Caco-2 (cell line): Measurements from ENCODE around the gene SYTL2. TPM values are rescaled to one million over a fixed set of nuclear protein-coding genes. Genes with fewer than 3 reads are reported as not detected.

Experiments
- BruUV-seq: library from RNA; stranded (reverse); fragments of 400-500 nt; replicated peaks from 2 replicates; lab custom pipeline; 2021; lab: Mats Ljungman, UMichigan
- CTCF ChIA-PET: fragments of 300-600 bp; sonication (Branson Sonifier 250); formaldehyde crosslinking; loops from one replicate; lab custom pipeline; 2022; ENCODE audit warnings: antibody characterized with exemption; lab: Charles Lee
- POLR2A ChIA-PET: fragments of 300-600 bp; sonication (Branson Sonifier 250); formaldehyde crosslinking; loops from one replicate; lab custom pipeline; 2022; ENCODE audit warnings: antibody characterized with exemption; lab: Charles Lee
- DNase-seq, 2 experiments: peaks; one replicate each; pipeline versions ENCODE4 v3.0.0 to v3.0.0-alpha.2; 2020 to 2022
- H3K27me3 ChIP-seq: replicated peaks from 2 replicates; pipeline ENCODE4 v1.6.0; 2011; ENCODE audit warnings: low read length; ENCODE audit not compliant: control insufficient read depth, insufficient read depth
- H3K36me3 ChIP-seq: 2 replicates; pipeline ENCODE4 v1.5.1; 2011; ENCODE audit warnings: low read length; ENCODE audit not compliant: control insufficient read depth, insufficient read depth
- H3K4me1 ChIP-seq: fragments of 250-450 bp; sonication (Bioruptor Pico); 2 replicates; pipeline ENCODE4 v1.5.1; 2020; ENCODE audit warnings: mild to moderate bottlenecking
- H3K4me3 ChIP-seq: 2 replicates; pipeline ENCODE4 v1.5.1; 2011; ENCODE audit warnings: low read depth, mild to moderate bottlenecking, control low read depth, low read length
- H3K9me3 ChIP-seq: fragments of 250-450 bp; sonication (Bioruptor Pico); 2 replicates; pipeline ENCODE4 v1.5.1; 2020; ENCODE audit warnings: mild to moderate bottlenecking, moderate library complexity
- H3K27ac Mint-ChIP-seq: one replicate; pipeline ENCODE4 v1.8.0; 2022; ENCODE audit warnings: mixed read lengths; ENCODE audit not compliant: unreplicated experiment
- H3K27me3 Mint-ChIP-seq: one replicate; pipeline ENCODE4 v1.8.0; 2022; ENCODE audit warnings: mixed read lengths; ENCODE audit not compliant: insufficient read depth, unreplicated experiment
- H3K36me3 Mint-ChIP-seq: one replicate; pipeline ENCODE4 v1.8.0; 2022; ENCODE audit warnings: mild to moderate bottlenecking, mixed read lengths; ENCODE audit not compliant: insufficient read depth, unreplicated experiment
- H3K4me1 Mint-ChIP-seq: one replicate; pipeline ENCODE4 v1.8.0; 2022; ENCODE audit warnings: low read depth, mixed read lengths; ENCODE audit not compliant: unreplicated experiment
- H3K4me3 Mint-ChIP-seq: one replicate; pipeline ENCODE4 v1.8.0; 2022; ENCODE audit warnings: mild to moderate bottlenecking, moderate library complexity, mixed read lengths; ENCODE audit not compliant: unreplicated experiment
- H3K9me3 Mint-ChIP-seq: one replicate; pipeline ENCODE4 v1.8.0; 2022; ENCODE audit warnings: mixed read lengths; ENCODE audit not compliant: unreplicated experiment
- intact Hi-C: fragments of 100-400 bp; cut with micrococcal nuclease; formaldehyde crosslinking; loops from one replicate; pipeline ENCODE4 v1.10.0; 2022; ENCODE audit not compliant: unreplicated experiment
- total RNA-seq: library from RNA; stranded (reverse); gene quantifications from 2 replicates; pipeline ENCODE4 v1.2.3, GENCODE V29; 2022
- TF ChIP-seq, protein P1 (sequence below), 2 experiments: fragments of 200-600 bp in 1 of 2; IDR thresholded peaks; 1 replicate in 1 of 2; 2 replicates in 1 of 2; pipeline versions ENCODE4 v1.5.1 to v1.8.0; 2011 to 2022; ENCODE audit warnings: antibody characterized with exemption in 1 of 2, control low read depth in 1 of 2, inconsistent platforms in 1 of 2, low read depth in 1 of 2, low read length in 1 of 2, mild to moderate bottlenecking in 1 of 2, moderate library complexity in 1 of 2; ENCODE audit not compliant: insufficient read depth in 1 of 2, severe bottlenecking in 1 of 2, unreplicated experiment in 1 of 2

The SYTL2 gene
- total RNA-seq, 1 experiment from 2014 or later, result 110 TPM

DNA sequence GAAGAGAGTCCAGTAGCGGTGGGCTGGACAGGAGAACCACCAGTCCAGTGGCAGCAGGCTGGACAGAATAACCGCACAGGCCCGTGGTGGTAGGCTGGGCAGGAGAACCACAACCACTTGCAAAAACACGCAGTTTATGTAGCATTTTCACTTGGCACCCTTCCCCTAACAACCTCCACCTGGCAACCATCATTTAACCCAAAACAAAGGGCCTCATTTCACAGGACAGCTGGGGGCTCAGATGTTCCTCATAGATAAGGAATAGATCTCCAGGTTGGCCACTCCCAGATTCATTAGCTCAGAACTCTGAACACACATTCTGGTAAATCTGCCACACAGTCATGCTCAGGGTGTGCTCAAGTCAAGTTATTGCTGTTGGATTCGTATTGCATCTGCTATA lies 41.2 kb downstream of the SYTL2 start:
- no peak for DNase-seq
- H3K27me3 Mint-ChIP-seq, result no peaks in the 10 kb centered on the region
- Histone ChIP-seq H3K4me1 (peaks cover 21% of the 10 kb centered on the region), H3K4me3 (no peak overlapping the region), H3K27me3 (no peaks in the 10 kb centered on the region), H3K36me3 (no peaks in the 10 kb centered on the region), H3K9me3 (no peaks in the 10 kb centered on the region)
- H3K9me3 Mint-ChIP-seq, result peaks cover 24% of the 10 kb centered on the region
- CTCF ChIA-PET, result no interaction called here
- no peak overlapping the region for H3K27ac Mint-ChIP-seq
- peaks cover 11% of the 10 kb centered on the region for H3K36me3 Mint-ChIP-seq
- H3K4me1 Mint-ChIP-seq, result peaks cover 21% of the 10 kb centered on the region
- BruUV-seq, result no TSS peak
- no peak overlapping the region for H3K4me3 Mint-ChIP-seq
- POLR2A ChIA-PET, result no interaction called here
- TF ChIP-seq, protein P1, sequence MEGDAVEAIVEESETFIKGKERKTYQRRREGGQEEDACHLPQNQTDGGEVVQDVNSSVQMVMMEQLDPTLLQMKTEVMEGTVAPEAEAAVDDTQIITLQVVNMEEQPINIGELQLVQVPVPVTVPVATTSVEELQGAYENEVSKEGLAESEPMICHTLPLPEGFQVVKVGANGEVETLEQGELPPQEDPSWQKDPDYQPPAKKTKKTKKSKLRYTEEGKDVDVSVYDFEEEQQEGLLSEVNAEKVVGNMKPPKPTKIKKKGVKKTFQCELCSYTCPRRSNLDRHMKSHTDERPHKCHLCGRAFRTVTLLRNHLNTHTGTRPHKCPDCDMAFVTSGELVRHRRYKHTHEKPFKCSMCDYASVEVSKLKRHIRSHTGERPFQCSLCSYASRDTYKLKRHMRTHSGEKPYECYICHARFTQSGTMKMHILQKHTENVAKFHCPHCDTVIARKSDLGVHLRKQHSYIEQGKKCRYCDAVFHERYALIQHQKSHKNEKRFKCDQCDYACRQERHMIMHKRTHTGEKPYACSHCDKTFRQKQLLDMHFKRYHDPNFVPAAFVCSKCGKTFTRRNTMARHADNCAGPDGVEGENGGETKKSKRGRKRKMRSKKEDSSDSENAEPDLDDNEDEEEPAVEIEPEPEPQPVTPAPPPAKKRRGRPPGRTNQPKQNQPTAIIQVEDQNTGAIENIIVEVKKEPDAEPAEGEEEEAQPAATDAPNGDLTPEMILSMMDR (IDR thresholded peaks at IDR 0.05; ENCODE audit: insufficient read depth in 1 of 2, low read depth in 1 of 2, low read length in 1 of 2, severe bottlenecking in 1 of 2, unreplicated experiment in 1 of 2), result no peak
- intact Hi-C loops, result no loop called here

DNA sequence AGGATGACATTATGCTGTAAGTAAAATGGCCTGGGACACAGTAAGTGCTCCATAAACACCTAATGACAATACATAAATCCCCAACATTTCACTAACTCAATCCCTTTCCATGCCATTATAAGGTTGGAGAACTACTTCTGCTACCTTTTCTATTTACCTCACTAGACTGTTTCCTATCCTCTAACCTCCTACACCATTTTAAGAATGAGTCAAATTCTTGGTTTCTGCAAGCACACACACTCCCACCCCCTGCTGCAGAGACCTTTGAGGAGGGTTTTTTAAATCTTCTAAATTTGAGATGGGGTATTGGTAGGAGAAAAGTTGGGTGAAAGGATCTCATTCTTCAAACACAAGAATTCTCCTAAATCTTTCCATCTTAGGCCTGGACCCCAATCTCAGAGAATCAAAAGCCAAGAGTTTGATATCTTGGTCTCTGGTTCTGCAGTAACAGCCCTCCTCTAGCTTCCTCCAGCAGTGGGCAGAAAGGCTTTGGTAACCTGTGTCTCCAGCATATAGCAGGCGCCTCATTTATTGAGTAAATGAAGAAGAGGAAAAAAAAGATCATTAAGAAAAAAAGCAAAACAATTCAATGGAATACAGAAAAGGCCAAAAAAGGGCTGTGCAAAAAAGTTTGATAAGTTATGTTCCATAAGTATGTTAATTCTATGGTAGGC lies 42.3 kb downstream of the SYTL2 start:
- no peaks in the 10 kb centered on the region for H3K27me3 Mint-ChIP-seq
- ChIA-PET CTCF (no interaction called here), POLR2A (no interaction called here)
- BruUV-seq, result no TSS peak
- H3K4me3 Mint-ChIP-seq, result no peak overlapping the region
- Histone ChIP-seq H3K27me3 (no peaks in the 10 kb centered on the region), H3K4me1 (peaks cover 13% of the 10 kb centered on the region), H3K36me3 (no peaks in the 10 kb centered on the region), H3K9me3 (no peaks in the 10 kb centered on the region), H3K4me3 (no peak overlapping the region)
- peaks cover 24% of the 10 kb centered on the region for H3K4me1 Mint-ChIP-seq
- H3K9me3 Mint-ChIP-seq, result peaks cover 24% of the 10 kb centered on the region
- no peak overlapping the region for H3K27ac Mint-ChIP-seq
- TF ChIP-seq, protein P1 (IDR thresholded peaks at IDR 0.05; ENCODE audit: insufficient read depth in 1 of 2, low read depth in 1 of 2, low read length in 1 of 2, severe bottlenecking in 1 of 2, unreplicated experiment in 1 of 2), result no peak
- H3K36me3 Mint-ChIP-seq, result peaks cover 9% of the 10 kb centered on the region
- intact Hi-C loops, result no loop called here
- DNase-seq, result no peak

DNA sequence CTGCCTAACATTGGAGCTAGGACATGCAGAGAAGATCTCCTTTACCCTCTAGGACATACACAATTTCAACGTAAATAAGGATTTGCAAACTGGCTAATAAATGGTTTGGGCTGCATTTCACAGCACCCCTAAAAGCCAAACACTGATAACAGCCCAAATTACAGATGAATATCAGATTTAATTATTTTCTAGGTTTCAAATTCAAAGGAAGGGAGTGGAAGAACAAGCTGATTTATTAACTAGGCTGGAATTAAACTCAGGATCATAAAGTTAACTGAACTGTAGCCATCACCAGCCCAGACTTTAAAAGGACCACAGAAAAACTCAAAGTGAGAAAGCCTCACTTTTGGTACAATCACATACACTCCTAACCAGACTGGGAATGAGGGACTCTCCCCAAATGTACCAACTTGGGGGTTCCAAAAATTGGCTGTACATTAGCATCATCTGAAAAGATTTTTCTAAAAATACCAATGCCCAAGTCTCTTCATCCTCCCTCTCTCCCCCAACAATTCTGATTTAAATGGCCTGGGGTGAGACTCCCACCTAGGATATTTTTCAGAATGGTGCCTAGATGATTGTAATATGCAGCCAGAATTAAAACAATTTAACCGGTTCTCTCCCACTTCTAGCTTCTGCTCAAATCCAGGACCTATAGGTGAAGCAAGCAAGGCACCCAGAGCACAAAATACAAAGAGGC lies 43.5 kb downstream of the SYTL2 start:
- H3K27ac Mint-ChIP-seq, result no peak overlapping the region
- ChIA-PET POLR2A (no interaction called here), CTCF (no interaction called here)
- no peak for DNase-seq
- Histone ChIP-seq H3K36me3 (no peaks in the 10 kb centered on the region), H3K4me3 (no peak overlapping the region), H3K9me3 (no peaks in the 10 kb centered on the region), H3K27me3 (no peaks in the 10 kb centered on the region), H3K4me1 (0 out of 2 replicates have a peak, but pooled peaks cover under 1% of the 10 kb centered on the region)
- BruUV-seq, result no TSS peak
- TF ChIP-seq, protein P1 (IDR thresholded peaks at IDR 0.05; ENCODE audit: insufficient read depth in 1 of 2, low read depth in 1 of 2, low read length in 1 of 2, severe bottlenecking in 1 of 2, unreplicated experiment in 1 of 2), result no peak
- peaks cover 16% of the 10 kb centered on the region for H3K36me3 Mint-ChIP-seq
- peaks cover 17% of the 10 kb centered on the region for H3K4me1 Mint-ChIP-seq
- intact Hi-C loops, result no loop called here
- no peak overlapping the region for H3K4me3 Mint-ChIP-seq
- peaks cover 24% of the 10 kb centered on the region for H3K9me3 Mint-ChIP-seq
- no peaks in the 10 kb centered on the region for H3K27me3 Mint-ChIP-seq
